HepG2 (cell line): ENCODE results near the gene SLC26A4. TPM values are rescaled to one million over a fixed set of nuclear protein-coding genes. Genes with fewer than 3 reads are reported as not detected.

Experiments used
- AKAP8 ChIP-seq: sonication (generic); formaldehyde crosslinking; IDR thresholded peaks from 2 replicates; pipeline ENCODE4 v1.5.1; 2020; ENCODE audit warnings: mild to moderate bottlenecking, missing genetic modification reagents
- CEBPB ChIP-seq: IDR thresholded peaks from 2 replicates; pipeline ENCODE4 v1.6.1; 2011; ENCODE audit warnings: low read depth, low read length, improper control_type of control experiment, borderline replicate concordance
- E2F5 ChIP-seq: sonication (generic); formaldehyde crosslinking; conservative IDR thresholded peaks from 2 replicates; pipeline ENCODE4 v1.4.0; 2020; ENCODE audit warnings: missing genetic modification reagents
- HNRNPL ChIP-seq: fragments of 200-400 bp; formaldehyde crosslinking; IDR thresholded peaks from 2 replicates; pipeline ENCODE4 v1.6.1; 2017; ENCODE audit warnings: mild to moderate bottlenecking, low read depth, low read length
- KAT2B ChIP-seq: fragments of 150-350 bp; IDR thresholded peaks from 2 replicates; pipeline ENCODE4 v1.6.1; 2014; ENCODE audit warnings: low read depth, low read length, borderline replicate concordance
- NONO ChIP-seq, 2 experiments: fragments of 450-650 bp in 1 of 2; sonication (generic) in 1 of 2; formaldehyde crosslinking in 1 of 2; IDR thresholded peaks in 1 of 2; conservative IDR thresholded peaks in 1 of 2; 2 replicates each; pipeline versions ENCODE4 v1.6.1 to v1.8.0; 2017 to 2022; ENCODE audit warnings: mild to moderate bottlenecking in 1 of 2, missing genetic modification reagents in 1 of 2, moderate library complexity in 1 of 2
- ZBTB4 ChIP-seq: sonication (generic); formaldehyde crosslinking; IDR thresholded peaks from 2 replicates; pipeline ENCODE4 v1.4.0; 2020; ENCODE audit warnings: missing genetic modification reagents, mild to moderate bottlenecking, borderline replicate concordance
- ZC3H4 ChIP-seq: sonication (generic); formaldehyde crosslinking; IDR thresholded peaks from 2 replicates; pipeline ENCODE4 v1.4.0; 2020; ENCODE audit warnings: missing genetic modification reagents, borderline replicate concordance
- ZFP36 ChIP-seq: fragments of 150-350 bp; IDR thresholded peaks from 2 replicates; pipeline ENCODE4 v1.6.1; 2018; ENCODE audit warnings: borderline replicate concordance, low read length, low read depth; ENCODE audit not compliant: partially characterized antibody
- ZMAT3 ChIP-seq: sonication (generic); formaldehyde crosslinking; conservative IDR thresholded peaks from 2 replicates; pipeline ENCODE4 v1.7.0; 2021; ENCODE audit warnings: missing genetic modification reagents
- ZNF101 ChIP-seq: sonication (generic); formaldehyde crosslinking; IDR thresholded peaks from 2 replicates; pipeline ENCODE4 v1.4.0; 2020; ENCODE audit warnings: mild to moderate bottlenecking, low read depth, missing genetic modification reagents, borderline replicate concordance
- ZNF3 ChIP-seq: IDR thresholded peaks from 2 replicates; pipeline ENCODE4 v1.7.0; 2017; ENCODE audit warnings: inconsistent platforms
- ZNF329 ChIP-seq: sonication (generic); formaldehyde crosslinking; IDR thresholded peaks from 2 replicates; pipeline ENCODE4 v1.9.0; 2021; ENCODE audit warnings: low read depth, mild to moderate bottlenecking, missing genetic modification reagents
- ZNF605 ChIP-seq: sonication (generic); formaldehyde crosslinking; IDR thresholded peaks from 2 replicates; pipeline ENCODE4 v1.8.0; 2022; ENCODE audit warnings: mild to moderate bottlenecking, missing genetic modification reagents
- ZNF687 ChIP-seq: sonication (generic); formaldehyde crosslinking; IDR thresholded peaks from 2 replicates; pipeline ENCODE4 v1.5.1; 2020; ENCODE audit warnings: mild to moderate bottlenecking, missing genetic modification reagents, moderate library complexity
- ZNF800 ChIP-seq: sonication (generic); formaldehyde crosslinking; IDR thresholded peaks from 2 replicates; pipeline ENCODE4 v1.4.0; 2020; ENCODE audit warnings: missing genetic modification reagents
- polyA plus RNA-seq, 8 experiments: library from polyadenylated mRNA; depleted of rRNA in 3 of 8; stranded (reverse) in 7 of 8; unstranded in 1 of 8; fragments of >200 nt; fragmentation: Illumina TruSeq in 4 of 8; extraction: Trizol in 4 of 8; gene quantifications; 2 replicates each; pipeline versions ENCODE4 v1.2.1 to v1.2.3, GENCODE V29; 2011 to 2016; ENCODE audit warnings: low read depth in 4 of 8, missing spikeins in 1 of 8, mixed read lengths in 1 of 8; ENCODE audit not compliant: insufficient read depth in 1 of 8
- total RNA-seq, 5 experiments: library from RNA; depleted of rRNA; stranded (reverse); fragments of >200 nt; fragmentation: Illumina TruSeq; extraction: Trizol; gene quantifications; 2 replicates each; pipeline ENCODE4 v1.2.3, GENCODE V29; 2016; ENCODE audit warnings: low read depth in 1 of 5
- TF ChIP-seq, protein P1 (sequence below): sonication (generic); formaldehyde crosslinking; IDR thresholded peaks from 2 replicates; pipeline ENCODE4 v1.5.0; 2020; ENCODE audit warnings: missing genetic modification reagents

Gene SLC26A4
- total and polyA plus RNA-seq, 2 of the 13 experiments (the other 11 are each of a cell fraction or from before 2014, with no cell fraction given), result 0.08 to 0.11 TPM

- TF ChIP-seq NONO (IDR thresholded peaks at IDR 0.05), result no peak
- TF ChIP-seq NONO (CRISPR knock-in tag; conservative IDR thresholded peaks at IDR 0.05), result 0 out of 2 replicates have a peak, but pooled peaks have one; percentile 50
- no peak for TF ChIP-seq ZNF3 (CRISPR knock-in tag)
- TF ChIP-seq ZNF329 (CRISPR knock-in tag), result no peak
- no peak for TF ChIP-seq ZMAT3 (CRISPR knock-in tag)
- no peak for TF ChIP-seq HNRNPL
- no peak for TF ChIP-seq ZC3H4 (CRISPR knock-in tag)
- TF ChIP-seq, protein P1, sequence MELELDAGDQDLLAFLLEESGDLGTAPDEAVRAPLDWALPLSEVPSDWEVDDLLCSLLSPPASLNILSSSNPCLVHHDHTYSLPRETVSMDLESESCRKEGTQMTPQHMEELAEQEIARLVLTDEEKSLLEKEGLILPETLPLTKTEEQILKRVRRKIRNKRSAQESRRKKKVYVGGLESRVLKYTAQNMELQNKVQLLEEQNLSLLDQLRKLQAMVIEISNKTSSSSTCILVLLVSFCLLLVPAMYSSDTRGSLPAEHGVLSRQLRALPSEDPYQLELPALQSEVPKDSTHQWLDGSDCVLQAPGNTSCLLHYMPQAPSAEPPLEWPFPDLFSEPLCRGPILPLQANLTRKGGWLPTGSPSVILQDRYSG (CRISPR knock-in tag), result no peak
- peak; percentile 99 for TF ChIP-seq ZNF800 (CRISPR knock-in tag)
- peak; percentile 51; the same call in 1 of the 2 replicates for TF ChIP-seq E2F5 (CRISPR knock-in tag)
- peak; percentile 74 for TF ChIP-seq ZNF687 (CRISPR knock-in tag)
- no peak for TF ChIP-seq ZFP36
- TF ChIP-seq CEBPB, result no peak
- no peak for TF ChIP-seq ZBTB4 (CRISPR knock-in tag)
- no peak for TF ChIP-seq KAT2B
- no peak for TF ChIP-seq ZNF101
- no peak for TF ChIP-seq ZNF605 (CRISPR knock-in tag)
- TF ChIP-seq AKAP8 (CRISPR knock-in tag), result no peak
Observed at GRCh38 chr7:107661081-107661864, 645 bp downstream of the SLC26A4 start (continued).
